Kidney epithelial cell (primary cell): ENCODE results near the gene CASP3. TPM values are rescaled to one million over a fixed set of nuclear protein-coding genes. Genes with fewer than 3 reads are reported as not detected.
"Not testable (repeated sequence)": the region's sequence is repeated elsewhere in the genome, so short reads cannot be mapped to it uniquely, and the experiment has no call there.

Experiments
- DNase-seq: peaks from one replicate; pipeline ENCODE4 v3.0.0-alpha.2; 2010; ENCODE audit warnings: low read depth
- H3K27me3 ChIP-seq: 2 replicates; pipeline ENCODE4 v1.6.0; 2011; ENCODE audit warnings: low read length; ENCODE audit not compliant: control insufficient read depth, insufficient read depth
- H3K36me3 ChIP-seq: 2 replicates; pipeline ENCODE4 v1.5.1; 2011; ENCODE audit warnings: low read length; ENCODE audit not compliant: control insufficient read depth, insufficient read depth
- H3K4me3 ChIP-seq: 2 replicates; pipeline ENCODE4 v1.5.1; 2011; ENCODE audit warnings: low read depth, mild to moderate bottlenecking, control low read depth, low read length
- CTCF ChIP-seq: IDR thresholded peaks from 2 replicates; pipeline ENCODE4 v1.5.1; 2011; ENCODE audit warnings: mild to moderate bottlenecking, moderate library complexity, low read length, control low read depth, inconsistent platforms; ENCODE audit not compliant: insufficient read depth, poor library complexity, severe bottlenecking
- total RNA-seq: library from RNA; depleted of rRNA; stranded (reverse); fragments of >200 nt; gene quantifications from 2 replicates; pipeline ENCODE4 v1.2.3, GENCODE V29; 2015

The CASP3 gene
- total RNA-seq, 1 donor from 2014 or later, result 51.0 TPM

GRCh38 chr4:184612074-184612473 is 37.2 kb downstream of the CASP3 start:
- Histone ChIP-seq H3K4me3 (no peak overlapping the region), H3K36me3 (no peaks in the 10 kb centered on the region), H3K27me3 (no peaks in the 10 kb centered on the region)
- TF ChIP-seq CTCF, result no peak
- no peak for DNase-seq

- not testable (repeated sequence) for H3K36me3 ChIP-seq, H3K4me3 ChIP-seq, H3K27me3 ChIP-seq, DNase-seq
These were observed 41.8 kb downstream of the CASP3 start for GRCh38 chr4:184607429-184607828.

GRCh38 chr4:184602857-184603256 is 46.4 kb downstream of the CASP3 start:
- H3K4me3 ChIP-seq, DNase-seq, H3K27me3 ChIP-seq, H3K36me3 ChIP-seq: not testable (repeated sequence)

DNA sequence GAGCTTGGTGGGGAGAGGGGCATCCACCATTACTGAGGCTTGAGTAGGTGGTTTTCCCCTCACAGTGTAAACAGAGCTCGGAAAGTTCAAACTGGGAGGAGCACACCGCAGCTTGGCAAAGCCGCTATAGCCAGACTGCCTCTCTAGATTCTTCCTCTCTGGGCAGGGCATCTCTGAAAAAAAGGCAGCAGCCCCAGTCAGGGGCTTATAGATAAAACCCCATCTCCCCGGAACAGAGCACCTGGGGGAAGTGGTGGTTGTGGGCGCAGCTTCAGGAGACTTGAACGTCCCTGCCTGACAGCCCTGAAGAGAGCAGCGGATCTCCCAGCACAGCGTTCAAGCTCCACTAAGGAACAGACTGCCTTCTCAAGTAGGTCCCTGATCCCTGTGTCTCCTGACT is 48.3 kb downstream of the CASP3 start:
- DNase-seq, H3K4me3 ChIP-seq, H3K27me3 ChIP-seq, H3K36me3 ChIP-seq: not testable (repeated sequence)

DNA sequence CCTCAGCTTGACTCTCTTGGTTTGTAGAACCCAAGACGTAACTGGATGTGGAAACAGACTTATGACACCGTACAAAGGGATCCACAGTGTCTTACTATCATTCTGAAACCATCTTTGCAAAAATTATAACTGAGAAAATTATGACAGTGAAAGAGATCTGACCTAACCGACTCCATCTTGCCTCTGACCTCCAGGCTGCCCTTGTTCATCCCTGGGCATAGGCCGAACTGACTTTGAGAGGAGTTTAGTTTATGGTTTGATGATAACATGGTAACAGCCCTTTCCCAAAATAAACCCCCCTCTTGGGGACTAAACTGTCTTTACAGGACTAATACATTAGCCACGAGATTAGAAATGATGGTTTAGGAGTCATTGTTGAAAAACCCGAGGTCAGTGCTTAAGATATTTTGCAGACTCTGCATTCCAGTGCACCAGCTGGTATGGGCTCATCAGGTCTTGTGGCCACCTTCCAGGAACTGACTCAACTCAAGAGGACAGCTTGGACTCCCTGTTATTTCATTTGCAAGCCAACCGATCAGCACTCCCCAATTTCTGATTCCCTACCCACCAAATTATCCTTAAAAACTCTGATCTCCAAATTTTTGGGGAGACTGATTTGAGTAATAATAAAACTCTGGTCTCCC is 49.6 kb downstream of the CASP3 start:
- Histone ChIP-seq H3K27me3 (no peaks in the 10 kb centered on the region), H3K36me3 (no peaks in the 10 kb centered on the region), H3K4me3 (no peak overlapping the region)
- no peak for DNase-seq
- no peak for TF ChIP-seq CTCF

GRCh38 chr4:184598753-184599491 is 50.3 kb downstream of the CASP3 start:
- Histone ChIP-seq H3K4me3 (no peak overlapping the region), H3K27me3 (no peaks in the 10 kb centered on the region), H3K36me3 (no peaks in the 10 kb centered on the region)
- no peak for TF ChIP-seq CTCF
- DNase-seq, result no peak

GRCh38 chr4:184596617-184597185 is 52.5 kb downstream of the CASP3 start:
- no peak for DNase-seq
- TF ChIP-seq CTCF, result no peak
- Histone ChIP-seq H3K36me3 (no peaks in the 10 kb centered on the region), H3K27me3 (no peaks in the 10 kb centered on the region), H3K4me3 (no peak overlapping the region)
